Kidney epithelial cell (primary cell): ENCODE results near the gene CDA. TPM values are rescaled to one million over a fixed set of nuclear protein-coding genes. Genes with fewer than 3 reads are reported as not detected.
A peak's percentile ranks its signal among the peaks of the same experiment; 100 is the strongest.

ENCODE experiments used
- DNase-seq: peaks from one replicate; pipeline ENCODE4 v3.0.0-alpha.2; 2010; ENCODE audit warnings: low read depth
- H3K27me3 ChIP-seq: 2 replicates; pipeline ENCODE4 v1.6.0; 2011; ENCODE audit warnings: low read length; ENCODE audit not compliant: control insufficient read depth, insufficient read depth
- H3K36me3 ChIP-seq: 2 replicates; pipeline ENCODE4 v1.5.1; 2011; ENCODE audit warnings: low read length; ENCODE audit not compliant: control insufficient read depth, insufficient read depth
- H3K4me3 ChIP-seq: 2 replicates; pipeline ENCODE4 v1.5.1; 2011; ENCODE audit warnings: low read depth, mild to moderate bottlenecking, control low read depth, low read length
- total RNA-seq: library from RNA; depleted of rRNA; stranded (reverse); fragments of >200 nt; gene quantifications from 2 replicates; pipeline ENCODE4 v1.2.3, GENCODE V29; 2015
- TF ChIP-seq, protein P1 (sequence below): IDR thresholded peaks from 2 replicates; pipeline ENCODE4 v1.5.1; 2011; ENCODE audit warnings: mild to moderate bottlenecking, moderate library complexity, low read length, control low read depth, inconsistent platforms; ENCODE audit not compliant: insufficient read depth, poor library complexity, severe bottlenecking

The CDA gene
- total RNA-seq, 1 donor from 2014 or later = 3.1 TPM

DNA sequence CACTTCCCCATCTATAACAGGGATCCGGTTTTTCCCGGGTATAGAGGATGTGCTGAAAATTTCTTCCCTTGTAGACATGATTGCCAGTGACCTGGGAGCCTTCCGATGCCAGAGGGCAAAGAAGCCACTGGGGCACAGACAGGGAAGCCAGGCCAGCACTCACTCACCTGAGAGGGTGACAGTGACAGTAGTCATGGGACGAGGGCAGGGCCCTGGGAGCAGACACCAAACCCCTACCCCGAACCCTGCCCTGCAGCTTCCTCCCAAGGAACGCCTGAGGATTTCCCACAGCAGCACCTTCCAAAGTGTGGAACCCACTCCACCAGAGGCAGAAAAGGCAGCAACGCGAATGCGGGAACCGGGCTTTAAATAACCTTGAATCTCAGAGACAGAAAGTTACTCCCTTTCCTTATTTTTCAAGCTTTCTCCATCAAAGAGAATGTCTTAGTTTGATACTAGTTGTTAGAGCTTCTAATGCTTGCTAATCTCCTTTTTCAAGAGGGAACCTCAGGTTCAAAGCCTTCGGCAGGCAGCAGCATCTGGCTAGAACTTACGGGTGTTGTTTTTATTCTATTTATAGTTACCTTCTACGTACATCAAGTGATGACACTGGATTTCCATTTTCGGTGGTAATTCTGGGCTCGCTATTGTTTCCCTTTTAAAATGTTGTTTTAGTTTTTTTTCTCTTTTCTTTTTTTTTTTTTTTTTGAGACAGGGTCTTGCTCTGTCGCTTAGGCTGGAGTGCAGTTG, 69.4 kb downstream of the CDA start:
- no peak for DNase-seq
- TF ChIP-seq, protein P1, sequence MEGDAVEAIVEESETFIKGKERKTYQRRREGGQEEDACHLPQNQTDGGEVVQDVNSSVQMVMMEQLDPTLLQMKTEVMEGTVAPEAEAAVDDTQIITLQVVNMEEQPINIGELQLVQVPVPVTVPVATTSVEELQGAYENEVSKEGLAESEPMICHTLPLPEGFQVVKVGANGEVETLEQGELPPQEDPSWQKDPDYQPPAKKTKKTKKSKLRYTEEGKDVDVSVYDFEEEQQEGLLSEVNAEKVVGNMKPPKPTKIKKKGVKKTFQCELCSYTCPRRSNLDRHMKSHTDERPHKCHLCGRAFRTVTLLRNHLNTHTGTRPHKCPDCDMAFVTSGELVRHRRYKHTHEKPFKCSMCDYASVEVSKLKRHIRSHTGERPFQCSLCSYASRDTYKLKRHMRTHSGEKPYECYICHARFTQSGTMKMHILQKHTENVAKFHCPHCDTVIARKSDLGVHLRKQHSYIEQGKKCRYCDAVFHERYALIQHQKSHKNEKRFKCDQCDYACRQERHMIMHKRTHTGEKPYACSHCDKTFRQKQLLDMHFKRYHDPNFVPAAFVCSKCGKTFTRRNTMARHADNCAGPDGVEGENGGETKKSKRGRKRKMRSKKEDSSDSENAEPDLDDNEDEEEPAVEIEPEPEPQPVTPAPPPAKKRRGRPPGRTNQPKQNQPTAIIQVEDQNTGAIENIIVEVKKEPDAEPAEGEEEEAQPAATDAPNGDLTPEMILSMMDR = no peak
- no peaks in the 10 kb centered on the region for H3K27me3 ChIP-seq
- no peak overlapping the region for H3K4me3 ChIP-seq
- peaks cover 4% of the 10 kb centered on the region for H3K36me3 ChIP-seq

DNA sequence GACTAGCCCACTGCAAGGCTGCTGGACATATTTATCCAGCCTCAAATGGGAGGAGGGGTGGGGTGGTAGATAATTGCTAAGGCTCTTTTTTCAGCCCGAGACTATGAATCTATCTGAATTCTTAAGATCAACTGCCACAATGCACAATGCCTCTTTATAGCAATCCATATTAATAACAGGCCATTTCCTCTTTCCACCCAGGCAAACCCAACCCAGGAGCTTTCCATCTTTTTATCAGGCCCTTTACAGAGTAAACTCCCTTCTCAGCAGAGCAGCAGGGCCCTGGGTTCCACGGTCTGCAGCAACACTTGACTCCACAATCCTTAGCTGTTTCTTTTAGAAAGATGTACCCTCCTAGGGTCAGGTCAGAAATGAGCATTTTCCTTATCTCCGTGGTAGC, 71.5 kb downstream of the CDA start:
- TF ChIP-seq, protein P1 = no peak
- H3K36me3 ChIP-seq = peaks cover 1% of the 10 kb centered on the region
- no peaks in the 10 kb centered on the region for H3K27me3 ChIP-seq
- peak overlapping the region; percentile 91 for H3K4me3 ChIP-seq
- DNase-seq = no peak

DNA sequence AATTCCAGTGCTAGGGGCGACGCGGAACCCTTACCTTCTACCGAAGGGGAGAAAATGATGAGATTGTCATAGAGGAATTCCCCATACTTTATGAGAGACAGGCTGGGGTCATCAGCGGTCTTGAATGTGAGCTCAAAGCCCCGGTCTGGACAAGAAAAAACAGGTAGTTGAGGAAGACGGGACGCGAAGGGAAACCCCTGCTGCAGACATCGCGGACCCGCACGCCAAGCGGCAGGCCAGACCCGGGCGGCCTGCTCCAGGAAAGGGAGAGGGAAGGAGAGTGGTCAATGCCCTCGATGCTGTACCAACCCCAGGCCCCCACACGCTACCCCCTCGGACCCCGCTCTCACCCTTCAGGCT, 71.9 kb downstream of the CDA start:
- no peak for DNase-seq
- no peaks in the 10 kb centered on the region for H3K27me3 ChIP-seq
- no peaks in the 10 kb centered on the region for H3K36me3 ChIP-seq
- H3K4me3 ChIP-seq = peak overlapping the region; percentile 91
- TF ChIP-seq, protein P1 = no peak

DNA sequence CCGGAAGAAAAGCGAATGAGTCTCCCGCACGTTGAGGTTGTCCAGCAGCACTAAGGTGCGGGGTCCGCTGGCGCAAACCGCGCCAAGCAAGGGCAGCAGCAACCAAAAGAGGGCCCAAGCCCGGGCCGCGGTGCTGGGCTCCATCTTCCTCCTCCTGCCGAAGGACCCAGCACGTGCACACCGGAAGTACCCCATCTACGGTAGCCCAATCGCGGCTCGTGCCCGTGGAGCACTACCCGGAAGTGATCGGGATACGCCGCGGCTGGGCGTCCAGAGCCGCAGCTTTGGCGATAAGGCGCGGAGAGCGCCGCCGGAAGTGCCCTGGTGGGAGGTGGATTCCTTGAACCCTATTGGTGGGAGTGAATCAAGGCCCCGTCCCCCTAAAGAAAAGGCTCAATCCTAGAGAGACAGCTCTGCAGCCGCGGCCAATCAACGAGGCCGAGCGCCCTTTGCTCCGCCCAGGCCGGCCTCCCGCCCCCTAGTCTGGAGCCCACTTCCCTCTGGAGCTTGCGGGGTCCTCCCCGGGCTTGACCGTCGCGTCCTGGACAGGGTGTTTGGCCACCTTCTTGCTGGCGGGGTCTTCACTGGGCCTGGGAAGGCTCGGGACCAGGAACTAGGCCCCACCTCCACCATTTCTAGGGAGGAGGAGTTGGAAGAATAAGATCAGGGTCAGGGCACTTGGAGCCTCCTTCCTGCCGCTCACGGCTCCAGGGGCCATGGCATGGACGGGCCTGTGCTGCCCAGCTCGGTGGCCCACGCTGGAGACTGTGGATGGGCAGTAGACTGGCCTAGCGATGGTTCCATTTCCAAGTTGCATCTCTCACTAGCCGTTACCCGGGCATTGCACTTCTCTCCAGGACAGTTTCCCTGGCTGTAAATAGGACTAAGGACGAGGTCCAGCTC, 72.6 kb downstream of the CDA start, which contains the start of gene DDOST:
TSS of gene DDOST (minus strand) at position 163 of the 903 bp plus-strand sequence. CDS start at position 144, 19 bp downstream.
- TF ChIP-seq, protein P1 = peak; percentile 62
- DNase-seq = peak; percentile 93
- Histone ChIP-seq H3K27me3 (no peaks in the 10 kb centered on the region), H3K4me3 (peak within 1 kb of the TSS; percentile 91), H3K36me3 (no peaks in the 10 kb centered on the region)

DNA sequence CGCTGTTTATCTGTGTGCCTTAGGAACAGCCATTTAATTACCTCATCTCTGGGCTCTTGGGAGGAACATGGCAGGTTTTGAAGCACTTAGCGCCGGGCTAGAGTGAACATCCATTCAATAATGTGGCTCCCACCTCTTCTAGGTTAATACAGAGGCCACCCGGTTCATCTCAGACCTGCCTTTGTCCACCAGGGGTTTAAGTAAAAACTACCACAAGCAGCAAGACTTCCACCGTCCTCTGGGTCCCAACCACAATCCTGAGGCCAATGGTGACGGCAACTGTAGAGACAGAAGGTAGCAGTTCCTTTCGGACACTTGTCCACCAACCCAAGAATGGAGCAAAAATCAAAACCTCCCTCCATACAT, 73.2 kb downstream of the CDA start:
- no peak for DNase-seq
- no peaks in the 10 kb centered on the region for H3K36me3 ChIP-seq
- TF ChIP-seq, protein P1 = no peak
- H3K27me3 ChIP-seq = no peaks in the 10 kb centered on the region
- peak overlapping the region; percentile 91 for H3K4me3 ChIP-seq
